GM13977 (cell line): ENCODE data around the gene CDK15.
"Not testable (repeated sequence)": the region's sequence is repeated elsewhere in the genome, so short reads cannot be mapped to it uniquely, and the experiment has no call there.

ENCODE experiments used
- DNase-seq: peaks from one replicate; pipeline ENCODE4 v3.0.0; 2012; ENCODE audit warnings: low spot score
- CTCF ChIP-seq: IDR thresholded peaks from 2 replicates; pipeline ENCODE4 v1.5.1; 2012; ENCODE audit warnings: mild to moderate bottlenecking, control low read depth; ENCODE audit not compliant: insufficient read depth; ENCODE audit errors: extremely low read depth, missing control alignments
- in situ Hi-C: fragments of 300-500 bp; cut with MboI; formaldehyde crosslinking; loops from one replicate; pipeline ENCODE4 v1.12.0; 2022; ENCODE audit warnings: low sequenced_read_pairs, low pct_unique_long_range_greater_than_20kb, mixed read lengths, inconsistent platforms; ENCODE audit not compliant: unreplicated experiment

The CDK15 gene

GRCh38 chr2:201806442-201807170 lies at the start of gene CDK15:
CDK15 (plus strand) TSS chr2:201806537; CDS start chr2:201806665, 128 bp downstream.
- in situ Hi-C loops, result no loop called here
- no peak for TF ChIP-seq CTCF
- no peak for DNase-seq

DNA sequence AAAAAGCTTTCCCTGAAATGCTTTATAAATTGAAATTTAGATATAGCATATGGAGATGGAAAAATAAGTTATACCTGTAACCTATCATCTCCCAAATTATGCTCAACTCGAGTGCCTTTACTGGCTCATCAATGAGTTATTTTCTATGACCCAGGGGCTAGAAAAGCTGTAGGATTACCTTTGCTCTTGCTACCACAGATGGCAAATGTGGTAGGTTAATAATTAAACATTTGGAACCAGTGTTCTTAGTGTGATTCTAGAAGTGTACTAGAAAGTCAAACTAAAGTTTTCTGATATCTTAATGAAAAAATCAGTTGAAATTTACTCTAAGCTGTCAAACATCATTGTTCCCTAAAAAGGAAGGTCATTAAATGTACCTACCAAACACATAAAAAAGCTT lies 48.1 kb upstream of the CDK15 start:
- no peak for DNase-seq
- no peak for TF ChIP-seq CTCF
- in situ Hi-C loops, result no loop called here

DNA sequence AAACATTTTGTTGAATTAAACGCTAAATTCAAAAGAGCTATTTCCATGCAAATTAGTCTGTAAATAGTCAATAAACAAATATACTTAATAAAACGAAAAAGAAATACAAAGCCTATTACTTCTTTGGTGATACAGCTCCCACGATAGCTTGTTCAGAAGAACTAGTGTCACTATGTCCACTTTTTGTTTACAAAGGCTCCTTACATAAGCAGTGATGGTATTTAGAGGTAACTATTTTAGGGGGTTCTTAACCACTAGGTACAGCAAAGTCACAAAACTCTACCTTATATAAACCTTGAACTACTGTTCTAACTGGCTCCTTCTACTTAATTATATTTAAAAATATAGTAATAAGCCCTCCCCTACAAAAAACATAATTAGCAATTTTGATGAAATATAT lies 47.5 kb upstream of the CDK15 start:
- DNase-seq, result no peak
- no peak for TF ChIP-seq CTCF
- in situ Hi-C loops, result no loop called here

- in situ Hi-C loops, result no loop called here
Measured at GRCh38 chr2:201759567-201759966, 46.8 kb upstream of the CDK15 start.

GRCh38 chr2:201761101-201761500 lies 45.2 kb upstream of the CDK15 start:
- no peak for TF ChIP-seq CTCF
- in situ Hi-C loops, result no loop called here
- no peak for DNase-seq

More at GRCh38 chr2:201759567-201759966, 46.8 kb upstream of the CDK15 start:
- no peak for DNase-seq
- TF ChIP-seq CTCF, result no peak

DNA sequence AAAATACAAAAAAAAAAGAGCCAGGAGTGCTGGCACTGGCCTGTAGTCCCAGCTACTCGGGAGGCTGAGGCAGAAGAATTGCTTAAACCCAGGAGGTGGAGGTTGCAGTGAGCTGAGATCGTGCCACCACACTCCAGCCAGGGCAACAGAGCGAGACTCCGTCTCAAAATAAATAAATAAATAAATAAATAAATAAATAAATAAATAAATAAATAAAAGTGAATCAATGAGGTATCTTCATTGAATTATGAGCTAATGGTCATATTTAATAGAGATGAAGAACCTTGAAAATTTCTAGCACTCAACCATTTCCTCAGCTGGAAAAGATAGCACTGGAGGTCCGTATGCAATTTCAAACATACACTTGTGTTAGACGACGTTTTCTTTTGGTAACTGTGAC lies 41.9 kb upstream of the CDK15 start:
- in situ Hi-C loops, DNase-seq: not testable (repeated sequence)

DNA sequence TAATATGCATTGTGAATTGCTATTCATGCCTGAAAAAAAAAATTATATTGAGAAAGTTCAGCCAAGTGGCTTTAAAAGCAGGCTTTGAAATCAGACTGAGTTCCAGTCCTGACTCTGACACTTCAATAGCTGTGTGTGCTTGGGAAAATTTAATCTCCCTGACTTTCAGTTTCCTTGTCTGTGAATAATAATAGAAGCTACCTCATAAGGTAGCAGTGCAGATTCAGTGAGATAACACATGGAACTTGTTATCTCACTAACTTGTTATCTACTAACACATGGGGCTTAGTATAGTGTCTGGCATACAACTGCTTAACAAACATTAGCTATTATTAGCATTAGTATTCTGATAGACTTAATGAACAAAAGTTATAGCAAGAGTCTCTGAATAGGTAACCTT lies 40.5 kb upstream of the CDK15 start:
- TF ChIP-seq CTCF, result no peak
- in situ Hi-C loops, result no loop called here
- DNase-seq, result no peak
